Kidney epithelial cell (primary cell): ENCODE results near the gene AKT3. TPM values are rescaled to one million over a fixed set of nuclear protein-coding genes. Genes with fewer than 3 reads are reported as not detected.
A peak's percentile ranks its signal among the peaks of the same experiment; 100 is the strongest.

Experiments
- DNase-seq: peaks from one replicate; pipeline ENCODE4 v3.0.0-alpha.2; 2010; ENCODE audit warnings: low read depth
- H3K27me3 ChIP-seq: 2 replicates; pipeline ENCODE4 v1.6.0; 2011; ENCODE audit warnings: low read length; ENCODE audit not compliant: control insufficient read depth, insufficient read depth
- H3K36me3 ChIP-seq: 2 replicates; pipeline ENCODE4 v1.5.1; 2011; ENCODE audit warnings: low read length; ENCODE audit not compliant: control insufficient read depth, insufficient read depth
- H3K4me3 ChIP-seq: 2 replicates; pipeline ENCODE4 v1.5.1; 2011; ENCODE audit warnings: low read depth, mild to moderate bottlenecking, control low read depth, low read length
- total RNA-seq: library from RNA; depleted of rRNA; stranded (reverse); fragments of >200 nt; gene quantifications from 2 replicates; pipeline ENCODE4 v1.2.3, GENCODE V29; 2015
- TF ChIP-seq, protein P1 (sequence below): IDR thresholded peaks from 2 replicates; pipeline ENCODE4 v1.5.1; 2011; ENCODE audit warnings: mild to moderate bottlenecking, moderate library complexity, low read length, control low read depth, inconsistent platforms; ENCODE audit not compliant: insufficient read depth, poor library complexity, severe bottlenecking

The AKT3 gene
- 12.1 and 13.1 TPM in 2 replicates for total RNA-seq

DNA sequence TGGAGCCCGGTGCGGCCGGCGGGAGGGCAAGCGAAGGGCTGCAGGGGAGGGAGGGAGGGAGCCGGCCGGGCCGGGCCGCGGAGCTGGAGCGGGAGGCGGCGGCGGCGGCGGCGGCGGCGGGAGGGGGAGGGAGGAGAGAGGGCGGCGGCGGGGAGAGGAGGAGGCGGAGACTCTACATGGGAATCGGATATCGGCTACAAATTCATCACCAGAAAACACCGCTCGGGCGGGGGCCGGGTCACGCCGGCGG is at the start of gene AKT3:
AKT3 (minus strand) TSS at position 42 of the 250 bp plus-strand sequence. CDS start 7,073 bp downstream, outside the sequence.
- Histone ChIP-seq H3K27me3 (no peaks in the 10 kb centered on the region), H3K4me3 (peak within 1 kb of the TSS; percentile 75), H3K36me3 (no peaks in the 10 kb centered on the region)
- no peak for DNase-seq
- TF ChIP-seq, protein P1, sequence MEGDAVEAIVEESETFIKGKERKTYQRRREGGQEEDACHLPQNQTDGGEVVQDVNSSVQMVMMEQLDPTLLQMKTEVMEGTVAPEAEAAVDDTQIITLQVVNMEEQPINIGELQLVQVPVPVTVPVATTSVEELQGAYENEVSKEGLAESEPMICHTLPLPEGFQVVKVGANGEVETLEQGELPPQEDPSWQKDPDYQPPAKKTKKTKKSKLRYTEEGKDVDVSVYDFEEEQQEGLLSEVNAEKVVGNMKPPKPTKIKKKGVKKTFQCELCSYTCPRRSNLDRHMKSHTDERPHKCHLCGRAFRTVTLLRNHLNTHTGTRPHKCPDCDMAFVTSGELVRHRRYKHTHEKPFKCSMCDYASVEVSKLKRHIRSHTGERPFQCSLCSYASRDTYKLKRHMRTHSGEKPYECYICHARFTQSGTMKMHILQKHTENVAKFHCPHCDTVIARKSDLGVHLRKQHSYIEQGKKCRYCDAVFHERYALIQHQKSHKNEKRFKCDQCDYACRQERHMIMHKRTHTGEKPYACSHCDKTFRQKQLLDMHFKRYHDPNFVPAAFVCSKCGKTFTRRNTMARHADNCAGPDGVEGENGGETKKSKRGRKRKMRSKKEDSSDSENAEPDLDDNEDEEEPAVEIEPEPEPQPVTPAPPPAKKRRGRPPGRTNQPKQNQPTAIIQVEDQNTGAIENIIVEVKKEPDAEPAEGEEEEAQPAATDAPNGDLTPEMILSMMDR = no peak

DNA sequence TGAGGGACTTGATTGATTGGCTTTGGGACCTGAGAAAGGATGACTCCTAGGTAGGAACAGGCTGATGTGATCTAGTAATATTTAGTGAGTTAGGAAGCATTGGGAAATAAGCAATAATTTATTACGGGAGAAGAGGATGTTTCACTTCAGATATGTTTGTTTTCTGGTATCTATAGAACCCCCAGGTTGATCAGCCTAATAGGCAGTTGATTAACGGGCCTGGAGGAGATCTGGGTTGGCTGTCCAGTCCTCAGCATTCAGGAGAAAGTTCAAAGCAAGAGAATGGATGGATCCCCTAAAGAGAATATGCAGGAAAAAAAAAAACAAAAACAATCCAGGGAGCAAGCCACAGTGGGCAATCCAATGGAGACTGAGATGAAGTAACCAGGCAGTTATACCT is 48.2 kb upstream of the AKT3 start:
- no peak overlapping the region for H3K4me3 ChIP-seq
- no peaks in the 10 kb centered on the region for H3K36me3 ChIP-seq
- no peaks in the 10 kb centered on the region for H3K27me3 ChIP-seq
- TF ChIP-seq, protein P1 = no peak
- DNase-seq = no peak

DNA sequence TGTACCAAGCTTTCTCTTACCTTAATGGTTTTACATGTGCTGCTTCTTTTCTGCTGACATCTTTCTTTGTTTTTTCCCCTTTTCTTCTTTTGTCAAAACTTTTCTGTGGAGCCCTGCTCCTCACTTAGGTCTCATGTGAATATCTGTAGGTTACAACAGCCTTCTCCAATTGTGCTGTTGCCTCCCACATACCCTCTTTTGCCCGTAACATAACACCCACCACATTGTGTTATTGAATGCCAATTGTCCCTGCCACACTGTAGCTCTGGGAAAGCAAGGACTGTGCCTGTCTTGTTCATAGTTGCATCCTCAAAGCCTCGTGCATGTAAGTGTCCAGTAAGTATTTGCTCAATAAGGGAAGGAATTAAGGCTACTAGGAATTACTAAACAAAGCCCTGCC is 46.3 kb upstream of the AKT3 start:
- no peak for DNase-seq
- TF ChIP-seq, protein P1 = no peak
- no peaks in the 10 kb centered on the region for H3K36me3 ChIP-seq
- H3K4me3 ChIP-seq = no peak overlapping the region
- H3K27me3 ChIP-seq = no peaks in the 10 kb centered on the region

DNA sequence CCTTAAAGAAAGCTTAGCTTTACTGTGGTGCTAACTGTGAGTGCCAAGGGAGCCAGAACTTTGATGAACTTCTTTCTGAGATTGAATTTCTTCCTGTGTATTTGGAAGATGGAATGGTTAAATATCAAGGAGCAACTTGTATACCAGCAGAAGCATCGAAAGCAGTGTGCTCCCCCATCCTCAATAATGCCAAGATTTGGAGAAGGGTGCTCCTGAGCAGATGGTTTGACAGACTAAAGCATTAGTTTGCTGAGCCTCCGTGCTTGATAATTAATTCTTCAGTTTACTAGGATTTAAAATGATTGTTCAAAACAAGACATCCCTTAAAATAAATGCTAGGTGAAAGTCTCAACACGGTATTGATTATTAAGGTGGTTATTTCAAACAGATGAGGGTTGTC is 42.4 kb upstream of the AKT3 start:
- TF ChIP-seq, protein P1 = no peak
- no peaks in the 10 kb centered on the region for H3K27me3 ChIP-seq
- H3K4me3 ChIP-seq = no peak overlapping the region
- no peak for DNase-seq
- no peaks in the 10 kb centered on the region for H3K36me3 ChIP-seq

DNA sequence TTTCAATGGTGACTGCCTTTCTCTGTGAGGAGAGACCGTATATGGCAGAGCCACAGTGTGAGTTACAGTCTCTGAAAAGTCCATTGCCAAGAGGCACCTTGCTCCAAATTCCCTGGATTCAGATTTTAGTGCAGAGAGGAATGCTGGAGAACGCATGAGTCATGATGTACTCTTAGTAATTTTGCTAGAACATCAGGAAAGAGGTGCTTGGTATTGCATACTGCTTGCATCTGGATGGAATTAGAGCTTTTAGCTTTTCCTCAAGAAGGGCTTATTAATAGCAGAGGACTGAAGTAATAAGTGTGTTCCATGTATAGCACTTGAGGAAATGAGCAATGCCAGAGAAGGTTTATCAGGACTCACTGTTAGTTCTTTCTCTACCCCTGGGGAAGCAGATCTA is 40.5 kb upstream of the AKT3 start:
- DNase-seq = no peak
- Histone ChIP-seq H3K36me3 (no peaks in the 10 kb centered on the region), H3K4me3 (no peak overlapping the region), H3K27me3 (no peaks in the 10 kb centered on the region)
- TF ChIP-seq, protein P1 = no peak

DNA sequence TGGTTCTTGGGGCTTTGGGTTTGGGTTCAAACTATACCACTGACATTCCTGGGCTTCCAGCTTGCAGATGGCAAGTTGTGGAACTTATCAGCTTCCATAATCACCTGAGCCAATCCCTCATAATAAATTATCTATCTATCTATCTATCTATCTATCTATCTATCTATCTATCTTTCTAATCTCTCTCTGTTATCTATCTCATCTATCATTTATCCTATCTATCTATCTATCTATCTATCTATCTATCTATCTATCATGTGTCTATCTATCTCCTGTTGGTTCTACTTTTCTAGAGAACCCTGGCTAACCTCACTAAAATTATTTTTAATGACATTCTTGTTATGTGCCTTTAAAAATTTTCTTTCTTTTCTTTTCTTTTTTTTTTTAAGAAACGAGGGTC is 35.8 kb upstream of the AKT3 start:
- H3K4me3 ChIP-seq = no peak overlapping the region
- DNase-seq = no peak
- no peaks in the 10 kb centered on the region for H3K27me3 ChIP-seq
- no peaks in the 10 kb centered on the region for H3K36me3 ChIP-seq
- TF ChIP-seq, protein P1 = no peak
